B cell (primary cell): ENCODE results near the gene FBN2.

ENCODE experiments used
- CTCF ChIP-seq: fragments of 200-600 bp; IDR thresholded peaks from one replicate; pipeline ENCODE4 v1.8.0; 2022; ENCODE audit warnings: antibody characterized with exemption, mild to moderate bottlenecking
- EZH2 ChIP-seq: IDR thresholded peaks from 2 replicates; pipeline ENCODE4 v1.6.1; 2012; ENCODE audit warnings: borderline replicate concordance, low read depth, mild to moderate bottlenecking, moderate library complexity, low read length; ENCODE audit not compliant: insufficient read depth, poor library complexity, severe bottlenecking

DNA sequence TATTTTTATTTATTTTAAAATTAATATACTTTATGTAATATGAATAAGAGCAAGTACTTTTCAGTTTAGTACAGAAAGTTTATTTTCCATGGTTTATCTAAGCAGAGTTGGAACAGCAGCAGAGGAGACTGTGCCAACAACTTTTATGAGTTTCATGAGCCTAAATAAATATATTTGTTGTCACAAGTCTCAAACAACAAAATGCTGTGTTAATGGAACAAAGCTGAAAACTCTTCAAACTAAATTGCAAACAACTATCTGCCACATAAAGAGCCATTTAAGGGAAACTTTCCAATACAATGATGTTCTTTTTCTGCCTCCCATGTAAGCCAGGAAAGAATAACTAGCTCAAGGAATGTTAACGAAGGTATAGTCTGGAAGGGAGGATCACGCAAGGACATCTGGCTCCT is 96.1 kb downstream of the FBN2 start:
- no peak for TF ChIP-seq CTCF
- no peak for TF ChIP-seq EZH2
